Measurements from ENCODE around the gene CHD5. TPM values are rescaled to one million over a fixed set of nuclear protein-coding genes. Genes with fewer than 3 reads are reported as not detected.
A peak's percentile ranks its signal among the peaks of the same experiment; 100 is the strongest.

Gene CHD5
- total RNA-seq, 4 donors from 2014 or later: 0.30 TPM; not detected in 3

DNA sequence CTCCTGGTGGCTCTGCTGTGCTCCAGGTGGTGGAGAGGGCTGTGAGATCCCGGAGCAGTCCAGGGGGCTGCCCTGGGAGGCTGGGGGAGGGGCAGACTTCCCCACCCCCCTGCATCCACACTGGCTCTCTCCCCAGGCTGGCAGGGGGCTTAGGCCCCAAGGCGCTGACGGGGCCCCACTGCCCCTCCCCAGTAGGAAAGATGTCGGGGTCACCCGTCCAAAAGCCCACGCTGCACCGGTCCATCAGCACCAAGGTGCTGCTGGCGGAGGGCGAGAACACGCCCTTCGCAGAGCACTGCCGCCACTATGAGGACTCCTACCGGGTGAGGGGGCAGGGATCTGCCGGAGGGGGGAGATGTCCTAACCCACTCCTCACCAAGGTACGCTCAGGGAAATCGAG, 31.6 kb upstream of the CHD5 start:
- WGBS, 2 donors: 75 to 87% methylated on average over 8 to 14 of the region's 16 CpGs
- Histone ChIP-seq H3K4me3 (no peak overlapping the region), H3K27me3 (peaks cover 0 to 14% of the 10 kb centered on the region in 2 donors), H3K36me3 (peaks cover 0 to 34% (median 0%) of the 10 kb centered on the region in 3 donors), H3K27ac (no peak overlapping the region), H3K9me3 (no peaks in the 10 kb centered on the region), H3K4me1 (peaks cover 0 to 32% (median 14%) of the 10 kb centered on the region in 4 donors)
- TF ChIP-seq, protein P1, sequence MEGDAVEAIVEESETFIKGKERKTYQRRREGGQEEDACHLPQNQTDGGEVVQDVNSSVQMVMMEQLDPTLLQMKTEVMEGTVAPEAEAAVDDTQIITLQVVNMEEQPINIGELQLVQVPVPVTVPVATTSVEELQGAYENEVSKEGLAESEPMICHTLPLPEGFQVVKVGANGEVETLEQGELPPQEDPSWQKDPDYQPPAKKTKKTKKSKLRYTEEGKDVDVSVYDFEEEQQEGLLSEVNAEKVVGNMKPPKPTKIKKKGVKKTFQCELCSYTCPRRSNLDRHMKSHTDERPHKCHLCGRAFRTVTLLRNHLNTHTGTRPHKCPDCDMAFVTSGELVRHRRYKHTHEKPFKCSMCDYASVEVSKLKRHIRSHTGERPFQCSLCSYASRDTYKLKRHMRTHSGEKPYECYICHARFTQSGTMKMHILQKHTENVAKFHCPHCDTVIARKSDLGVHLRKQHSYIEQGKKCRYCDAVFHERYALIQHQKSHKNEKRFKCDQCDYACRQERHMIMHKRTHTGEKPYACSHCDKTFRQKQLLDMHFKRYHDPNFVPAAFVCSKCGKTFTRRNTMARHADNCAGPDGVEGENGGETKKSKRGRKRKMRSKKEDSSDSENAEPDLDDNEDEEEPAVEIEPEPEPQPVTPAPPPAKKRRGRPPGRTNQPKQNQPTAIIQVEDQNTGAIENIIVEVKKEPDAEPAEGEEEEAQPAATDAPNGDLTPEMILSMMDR (IDR thresholded peaks at IDR 0.05): no peak
- no peak for TF ChIP-seq EP300 (IDR thresholded peaks at IDR 0.05)
- TF ChIP-seq POLR2A (IDR thresholded peaks at IDR 0.05): no peak
- DNase-seq (ENCODE audit: low spot score in 2 of 2): no peak

GRCh38 chr1:6210591-6211355, 30.7 kb upstream of the CHD5 start:
- Histone ChIP-seq H3K4me1 (peaks cover 0 to 41% (median 23%) of the 10 kb centered on the region in 4 donors), H3K36me3 (peaks cover 0 to 24% (median 0%) of the 10 kb centered on the region in 3 donors), H3K27me3 (peaks cover 0 to 24% of the 10 kb centered on the region in 2 donors), H3K9me3 (no peaks in the 10 kb centered on the region), H3K27ac (no peak overlapping the region), H3K4me3 (no peak overlapping the region)
- DNase-seq (ENCODE audit: low spot score in 2 of 2): no peak
- no peak for TF ChIP-seq EP300 (IDR thresholded peaks at IDR 0.05)
- TF ChIP-seq, protein P1 (IDR thresholded peaks at IDR 0.05): no peak
- TF ChIP-seq POLR2A (IDR thresholded peaks at IDR 0.05): no peak
- WGBS, 2 donors: 84 to 93% methylated on average over 5 to 12 of the region's 29 CpGs

- H3K36me3 ChIP-seq: peaks cover 0 to 19% (median 0%) of the 10 kb centered on the region in 3 donors
- TF ChIP-seq, protein P1 (IDR thresholded peaks at IDR 0.05): no peak
- TF ChIP-seq POLR2A (IDR thresholded peaks at IDR 0.05) (no peak), EP300 (IDR thresholded peaks at IDR 0.05) (no peak)
- H3K27me3 ChIP-seq: peaks cover 0 to 31% of the 10 kb centered on the region in 2 donors
- 82 to 83% methylated on average over 13 to 17 of the region's 17 CpGs for WGBS, 2 donors
- H3K4me1 ChIP-seq: peaks cover 0 to 50% (median 30%) of the 10 kb centered on the region in 4 donors
- no peak overlapping the region for H3K27ac ChIP-seq
- no peaks in the 10 kb centered on the region for H3K9me3 ChIP-seq
- no peak for DNase-seq (ENCODE audit: low spot score in 2 of 2)
- peak overlapping the region in 2 of 4 donors; percentile 47 to 54 for H3K4me3 ChIP-seq
Measured at GRCh38 chr1:6209661-6210580, 29.8 kb upstream of the CHD5 start.

GRCh38 chr1:6208723-6209660, 28.9 kb upstream of the CHD5 start:
- H3K36me3 ChIP-seq: peaks cover 0 to 19% (median 0%) of the 10 kb centered on the region in 3 donors
- DNase-seq (ENCODE audit: low spot score in 2 of 2): no peak
- H3K4me1 ChIP-seq: peaks cover 0 to 55% (median 31%) of the 10 kb centered on the region in 4 donors
- H3K9me3 ChIP-seq: no peaks in the 10 kb centered on the region
- peak overlapping the region; percentile 36 to 58 (median 50) for H3K4me3 ChIP-seq
- H3K27ac ChIP-seq: no peak overlapping the region
- no peak for TF ChIP-seq POLR2A (IDR thresholded peaks at IDR 0.05)
- TF ChIP-seq, protein P1 (IDR thresholded peaks at IDR 0.05): peak; percentile 36 to 64 (median 48)
- 6 to 15% methylated on average over 30 to 56 of the region's 99 CpGs for WGBS, 2 donors
- peaks cover 0 to 31% of the 10 kb centered on the region in 2 donors for H3K27me3 ChIP-seq

Measured in tibial nerve (tissue), 4 donors.